ENCODE results near the gene TUT1. TPM values are rescaled to one million over a fixed set of nuclear protein-coding genes. Genes with fewer than 3 reads are reported as not detected.
"Not testable (repeated sequence)": the region's sequence is repeated elsewhere in the genome, so short reads cannot be mapped to it uniquely, and the experiment has no call there.

The TUT1 gene
- total RNA-seq, 6 experiments from 2014 or later = 12.3 to 34.2 (median 21.1) TPM

DNA sequence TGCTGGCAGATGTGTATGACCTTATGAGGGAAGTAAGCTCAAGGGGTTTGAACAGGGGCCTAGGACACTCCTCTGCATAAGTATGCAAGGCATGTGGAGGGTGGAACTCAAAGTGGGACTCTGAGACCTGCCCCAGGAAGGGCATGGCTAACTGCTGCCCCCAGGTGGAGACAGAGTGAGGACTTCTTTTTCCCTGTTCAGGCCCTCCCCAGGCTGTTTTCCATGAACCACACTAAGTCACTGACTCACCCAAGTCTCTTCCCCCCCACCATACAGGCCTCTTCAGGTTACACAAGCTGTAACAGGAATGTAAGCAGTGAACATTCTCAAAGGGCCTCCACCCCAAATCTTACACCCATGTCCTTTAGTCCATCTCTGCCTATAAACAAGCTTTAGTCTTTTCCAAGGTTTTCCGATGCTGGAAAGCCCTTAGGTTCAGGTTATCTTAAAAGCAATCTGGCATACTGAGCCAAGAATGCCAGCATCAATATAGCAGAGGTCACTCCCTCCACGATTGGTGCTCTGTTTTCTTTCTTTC lies 30.7 kb downstream of the TUT1 start:
- TF ChIP-seq, protein P1, sequence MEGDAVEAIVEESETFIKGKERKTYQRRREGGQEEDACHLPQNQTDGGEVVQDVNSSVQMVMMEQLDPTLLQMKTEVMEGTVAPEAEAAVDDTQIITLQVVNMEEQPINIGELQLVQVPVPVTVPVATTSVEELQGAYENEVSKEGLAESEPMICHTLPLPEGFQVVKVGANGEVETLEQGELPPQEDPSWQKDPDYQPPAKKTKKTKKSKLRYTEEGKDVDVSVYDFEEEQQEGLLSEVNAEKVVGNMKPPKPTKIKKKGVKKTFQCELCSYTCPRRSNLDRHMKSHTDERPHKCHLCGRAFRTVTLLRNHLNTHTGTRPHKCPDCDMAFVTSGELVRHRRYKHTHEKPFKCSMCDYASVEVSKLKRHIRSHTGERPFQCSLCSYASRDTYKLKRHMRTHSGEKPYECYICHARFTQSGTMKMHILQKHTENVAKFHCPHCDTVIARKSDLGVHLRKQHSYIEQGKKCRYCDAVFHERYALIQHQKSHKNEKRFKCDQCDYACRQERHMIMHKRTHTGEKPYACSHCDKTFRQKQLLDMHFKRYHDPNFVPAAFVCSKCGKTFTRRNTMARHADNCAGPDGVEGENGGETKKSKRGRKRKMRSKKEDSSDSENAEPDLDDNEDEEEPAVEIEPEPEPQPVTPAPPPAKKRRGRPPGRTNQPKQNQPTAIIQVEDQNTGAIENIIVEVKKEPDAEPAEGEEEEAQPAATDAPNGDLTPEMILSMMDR (IDR thresholded peaks at IDR 0.05) = peak; percentile 72 to 85 (median 77)
- no peak for TF ChIP-seq POLR2A (IDR thresholded peaks at IDR 0.05)
- intact Hi-C loops (cut with DNase I) = no loop called here
- ATAC-seq (peak; percentile 75 to 93 (median 86)), DNase-seq (peak; percentile 78 to 84 (median 79))
- 16% methylated on average over 2 of the region's 2 CpGs for WGBS (ENCODE audit: insufficient coverage, low coverage, low lambda C conversion rate, missing lambda C conversion rate)
- Histone ChIP-seq H3K27ac (peak overlapping the region in 2 of 3 donors; percentile 22 to 37), H3K27me3 (no peaks in the 10 kb centered on the region), H3K36me3 (peaks cover 0 to 51% (median 19%) of the 10 kb centered on the region in 4 donors), H3K9me3 (no peaks in the 10 kb centered on the region), H3K4me3 (no peak overlapping the region), H3K4me1 (peaks cover 0 to 28% (median 13%) of the 10 kb centered on the region in 4 donors)

DNA sequence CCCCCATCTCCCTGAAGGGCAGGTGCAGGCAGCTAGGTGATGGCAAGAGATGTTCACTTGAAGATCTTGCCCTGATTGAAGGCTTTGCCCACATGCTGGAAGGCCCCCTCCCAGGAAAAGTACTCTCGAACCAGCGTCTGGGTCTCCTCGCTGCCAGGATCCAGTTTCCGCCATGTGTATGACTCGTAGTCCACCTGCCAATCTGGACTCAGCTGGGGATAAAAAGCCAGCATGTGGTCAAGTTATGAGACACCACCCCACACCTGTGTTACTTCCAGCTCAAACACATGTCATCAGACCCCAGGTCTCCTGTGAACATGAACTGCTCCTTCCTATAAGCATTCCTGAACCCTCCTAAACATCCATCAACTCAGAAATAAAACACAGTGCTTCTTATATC lies 31.7 kb downstream of the TUT1 start:
- H3K36me3 ChIP-seq = peaks cover 0 to 46% (median 19%) of the 10 kb centered on the region in 4 donors
- not testable (repeated sequence) for ATAC-seq, H3K27me3 ChIP-seq, H3K27ac ChIP-seq, H3K4me3 ChIP-seq, H3K9me3 ChIP-seq
- WGBS (ENCODE audit: insufficient coverage, low coverage, low lambda C conversion rate, missing lambda C conversion rate) = no CpG with 5 or more reads among the region's 5 CpGs
- intact Hi-C loops (cut with DNase I) = loop anchor here in 1 of 2 donors (5.0 kb wide), 1 partner anchor 137 kb away; no protein-coding TSS in a partner anchor
- peaks cover 0 to 28% (median 13%) of the 10 kb centered on the region in 4 donors for H3K4me1 ChIP-seq
- peak in 1 of 3 donors; percentile 20 for DNase-seq

DNA sequence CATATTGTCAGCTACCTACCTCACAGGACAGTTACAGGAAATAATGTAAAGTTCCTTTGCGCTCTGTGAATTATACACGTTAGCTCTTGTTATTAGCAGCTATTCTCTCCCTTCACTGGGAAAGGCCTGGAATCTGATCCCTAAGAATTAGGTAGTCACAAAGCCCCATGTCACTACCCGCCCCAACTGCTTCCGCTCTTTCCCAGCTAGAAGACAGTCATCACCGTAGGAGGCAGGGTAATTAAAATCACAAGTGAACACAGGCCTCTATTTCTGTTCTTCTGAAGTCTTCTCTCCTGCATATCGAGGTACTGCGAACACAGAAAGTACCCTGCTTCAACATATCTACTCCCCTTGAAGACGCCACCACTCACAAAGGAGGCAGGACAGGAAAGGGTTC lies 32.1 kb downstream of the TUT1 start:
- intact Hi-C loops (cut with DNase I) = loop anchor here in 1 of 2 donors (5.0 kb wide), 1 partner anchor 137 kb away; no protein-coding TSS in a partner anchor
- peaks cover 0 to 46% (median 19%) of the 10 kb centered on the region in 4 donors for H3K36me3 ChIP-seq
- no peak for DNase-seq
- H3K27me3 ChIP-seq = no peaks in the 10 kb centered on the region
- WGBS (ENCODE audit: insufficient coverage, low coverage, low lambda C conversion rate, missing lambda C conversion rate) = 75% methylated on average over 8 of the region's 8 CpGs
- no peak for TF ChIP-seq POLR2A (IDR thresholded peaks at IDR 0.05)
- TF ChIP-seq, protein P1 (IDR thresholded peaks at IDR 0.05) = no peak
- no peak overlapping the region for H3K4me3 ChIP-seq
- H3K27ac ChIP-seq = no peak overlapping the region
- H3K9me3 ChIP-seq = no peaks in the 10 kb centered on the region
- H3K4me1 ChIP-seq = peaks cover 0 to 31% (median 12%) of the 10 kb centered on the region in 4 donors
- ATAC-seq = no peak

DNA sequence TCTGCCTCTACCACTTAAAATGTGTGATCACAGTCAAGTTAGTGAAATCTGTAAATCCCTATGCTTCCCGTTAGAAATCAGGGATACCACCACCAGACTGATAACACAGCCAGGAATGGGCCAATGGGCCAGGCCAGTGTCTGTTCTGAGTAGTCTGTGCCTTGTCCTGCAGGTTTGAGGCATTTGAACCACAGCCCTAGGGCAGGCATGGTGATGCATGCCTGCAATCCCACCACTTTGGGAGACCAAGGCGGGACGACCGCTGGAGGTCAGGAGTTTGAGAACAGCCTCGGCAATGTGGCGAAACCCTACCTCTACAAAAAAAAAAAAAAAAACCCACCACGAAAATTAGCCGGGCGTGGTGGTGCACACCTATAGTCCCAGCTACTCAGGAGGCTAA lies 32.7 kb downstream of the TUT1 start:
- TF ChIP-seq, protein P1 (IDR thresholded peaks at IDR 0.05) = no peak
- TF ChIP-seq POLR2A (IDR thresholded peaks at IDR 0.05) = no peak
- ATAC-seq = no peak
- Histone ChIP-seq H3K27me3 (no peaks in the 10 kb centered on the region), H3K4me1 (peaks cover 0 to 36% (median 14%) of the 10 kb centered on the region in 4 donors), H3K4me3 (no peak overlapping the region), H3K36me3 (peaks cover 0 to 42% (median 19%) of the 10 kb centered on the region in 4 donors), H3K27ac (no peak overlapping the region), H3K9me3 (no peaks in the 10 kb centered on the region)
- intact Hi-C loops (cut with DNase I) = loop anchor here in 1 of 2 donors (5.0 kb wide), 1 partner anchor 136 kb away; no protein-coding TSS in a partner anchor
- peak in 1 of 3 donors; percentile 25 for DNase-seq
- 68% methylated on average over 3 of the region's 9 CpGs for WGBS (ENCODE audit: insufficient coverage, low coverage, low lambda C conversion rate, missing lambda C conversion rate)

DNA sequence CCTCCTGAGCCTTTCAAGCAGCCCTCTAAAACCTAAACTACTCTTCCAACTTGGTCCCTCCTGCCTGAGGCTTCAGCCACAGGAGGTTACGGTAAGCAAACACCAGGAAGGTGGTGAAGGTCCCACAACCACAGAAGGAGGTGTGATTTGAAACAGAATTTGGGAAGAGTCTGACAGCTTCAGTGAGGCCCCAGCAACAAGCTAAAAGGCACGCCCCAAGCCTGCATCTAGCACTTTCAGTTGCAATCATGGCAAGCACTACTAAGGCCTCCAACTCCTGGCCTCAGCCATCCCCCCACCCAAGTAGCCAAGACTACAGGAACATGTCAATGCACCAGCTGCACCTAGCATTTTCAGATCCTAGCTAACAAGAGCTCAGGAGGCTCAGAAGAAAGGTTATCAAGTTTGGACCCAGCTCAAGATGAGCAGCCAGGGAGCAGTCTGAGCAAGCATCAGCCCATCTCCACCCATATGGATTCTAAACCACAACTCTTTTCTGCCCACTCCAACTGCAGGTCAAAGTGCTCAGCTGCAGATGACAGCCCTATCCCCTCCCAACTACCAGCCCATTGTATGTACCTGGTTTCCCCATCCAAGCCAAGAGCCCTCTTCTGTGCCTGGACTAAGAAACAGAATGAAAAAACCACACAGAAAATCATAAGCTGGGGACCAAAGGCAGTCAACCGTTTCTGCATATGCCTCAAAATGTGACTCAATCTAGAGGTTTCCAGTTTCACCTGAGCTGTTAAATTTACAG lies 34.3 kb downstream of the TUT1 start:
- Histone ChIP-seq H3K27me3 (no peaks in the 10 kb centered on the region), H3K9me3 (no peaks in the 10 kb centered on the region), H3K36me3 (peaks cover 0 to 34% (median 11%) of the 10 kb centered on the region in 4 donors), H3K4me3 (no peak overlapping the region), H3K4me1 (peaks cover 0 to 52% (median 22%) of the 10 kb centered on the region in 4 donors), H3K27ac (peak overlapping the region; percentile 44 to 86 (median 45))
- TF ChIP-seq, protein P1 (IDR thresholded peaks at IDR 0.05) = no peak
- no peak for TF ChIP-seq POLR2A (IDR thresholded peaks at IDR 0.05)
- ATAC-seq = no peak
- peak in 1 of 3 donors; percentile 27 for DNase-seq
- 38% methylated on average over 2 of the region's 3 CpGs for WGBS (ENCODE audit: insufficient coverage, low coverage, low lambda C conversion rate, missing lambda C conversion rate)
- intact Hi-C loops (cut with DNase I) = loop anchor here in 1 of 2 donors (5.0 kb wide), 1 partner anchor 135 kb away; no protein-coding TSS in a partner anchor
